Omental fat pad (tissue), 4 donors: ENCODE measurements around the gene MPPED1. TPM values are rescaled to one million over a fixed set of nuclear protein-coding genes. Genes with fewer than 3 reads are reported as not detected.

Source experiments
- ATAC-seq: fragments of 150-250 bp; one replicate; pipeline ENCODE4 v1.9.1; 2016; ENCODE audit warnings: mild to moderate bottlenecking, moderate library complexity; ENCODE audit not compliant: low FRiP score
- DNase-seq: peaks from one replicate; pipeline ENCODE4 v3.0.0-alpha.2; 2019; ENCODE audit warnings: low spot score
- CTCF ChIP-seq, 3 donors: fragments of 450-650 bp; IDR thresholded peaks; one replicate each; pipeline ENCODE4 v1.5.1; 2016 to 2017; ENCODE audit warnings: antibody characterized with exemption in 3 of 3, mild to moderate bottlenecking in 3 of 3, moderate library complexity in 2 of 3
- total RNA-seq, 4 donors: library from RNA; depleted of rRNA; stranded (reverse); fragments of >200 nt; gene quantifications; one replicate each; pipeline ENCODE4 v1.1.0, GENCODE V29; 2016

Gene MPPED1
- total RNA-seq, 4 donors from 2014 or later, result not detected

- DNase-seq (no peak), ATAC-seq (no peak)
- TF ChIP-seq CTCF (IDR thresholded peaks at IDR 0.05), result no peak
These were observed 104.1 kb downstream of the MPPED1 start for GRCh38 chr22:43515902-43516301.

- DNase-seq (no peak), ATAC-seq (no peak)
- no peak for TF ChIP-seq CTCF (IDR thresholded peaks at IDR 0.05)
These were observed 104.6 kb downstream of the MPPED1 start for GRCh38 chr22:43516386-43516785.

GRCh38 chr22:43516996-43517635, 105.3 kb downstream of the MPPED1 start:
- ATAC-seq (no peak), DNase-seq (no peak)
- TF ChIP-seq CTCF (IDR thresholded peaks at IDR 0.05), result no peak

- no peak for TF ChIP-seq CTCF (IDR thresholded peaks at IDR 0.05)
- ATAC-seq, result no peak
- no peak for DNase-seq
These were observed 108.8 kb downstream of the MPPED1 start for GRCh38 chr22:43520632-43521039.

- no peak for DNase-seq
- TF ChIP-seq CTCF (IDR thresholded peaks at IDR 0.05), result no peak
- ATAC-seq, result no peak
These were observed 109.9 kb downstream of the MPPED1 start for GRCh38 chr22:43521716-43522115.

- TF ChIP-seq CTCF (IDR thresholded peaks at IDR 0.05), result no peak
- no peak for DNase-seq
- ATAC-seq, result no peak
These were observed 114.4 kb downstream of the MPPED1 start for GRCh38 chr22:43526117-43526655.

- DNase-seq (no peak), ATAC-seq (no peak)
- no peak for TF ChIP-seq CTCF (IDR thresholded peaks at IDR 0.05)
These were observed 115.1 kb downstream of the MPPED1 start for GRCh38 chr22:43526946-43527345.
